Islet precursor cell (in vitro differentiated cells): ENCODE data around the gene POU2F2.
A peak's percentile ranks its signal among the peaks of the same experiment; 100 is the strongest.

ENCODE experiments used
- DNase-seq: peaks from one replicate; pipeline ENCODE4 v3.0.0-alpha.2; 2018

Gene POU2F2

DNA sequence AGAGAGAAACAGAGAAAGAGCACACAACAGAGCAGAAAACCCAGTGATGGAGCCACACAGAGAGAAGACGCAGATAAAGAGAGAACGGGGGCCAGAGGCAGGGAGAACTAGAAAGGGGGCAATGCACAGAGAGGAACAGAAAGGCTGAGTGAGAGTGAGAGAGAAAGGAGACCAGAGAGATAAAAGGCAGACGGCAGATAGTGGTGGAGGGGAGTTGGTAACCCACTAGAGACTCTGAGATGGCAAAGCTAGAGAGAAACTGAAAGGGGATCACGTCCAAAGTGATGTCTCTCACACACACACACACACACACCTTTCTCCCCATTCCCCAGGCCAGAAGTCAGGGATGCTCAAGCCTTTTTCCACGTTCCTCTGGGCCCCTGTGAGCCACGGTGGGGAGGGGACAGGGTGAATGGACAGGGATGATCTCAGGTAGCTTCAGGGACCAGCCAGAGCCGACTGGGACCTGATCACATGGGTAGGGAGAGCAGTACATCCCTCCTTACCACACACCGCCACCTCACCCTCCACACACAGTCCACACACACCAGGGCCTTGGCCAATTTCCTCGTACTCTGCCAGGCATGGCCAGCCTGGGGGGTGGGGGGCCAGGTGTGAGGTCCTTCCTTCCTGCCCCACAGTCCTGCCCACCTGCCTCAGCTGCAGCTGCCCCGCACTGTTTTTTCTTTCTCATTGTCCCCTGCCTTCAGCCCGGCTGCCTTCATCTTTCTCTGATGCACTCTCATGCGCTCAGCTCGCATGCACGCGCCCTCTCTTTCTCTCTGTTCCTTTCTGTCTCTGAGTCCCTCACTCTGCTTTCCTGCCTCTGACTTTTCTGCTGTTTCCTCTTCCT is 22.5 kb upstream of the POU2F2 start:
- no peak for DNase-seq

DNA sequence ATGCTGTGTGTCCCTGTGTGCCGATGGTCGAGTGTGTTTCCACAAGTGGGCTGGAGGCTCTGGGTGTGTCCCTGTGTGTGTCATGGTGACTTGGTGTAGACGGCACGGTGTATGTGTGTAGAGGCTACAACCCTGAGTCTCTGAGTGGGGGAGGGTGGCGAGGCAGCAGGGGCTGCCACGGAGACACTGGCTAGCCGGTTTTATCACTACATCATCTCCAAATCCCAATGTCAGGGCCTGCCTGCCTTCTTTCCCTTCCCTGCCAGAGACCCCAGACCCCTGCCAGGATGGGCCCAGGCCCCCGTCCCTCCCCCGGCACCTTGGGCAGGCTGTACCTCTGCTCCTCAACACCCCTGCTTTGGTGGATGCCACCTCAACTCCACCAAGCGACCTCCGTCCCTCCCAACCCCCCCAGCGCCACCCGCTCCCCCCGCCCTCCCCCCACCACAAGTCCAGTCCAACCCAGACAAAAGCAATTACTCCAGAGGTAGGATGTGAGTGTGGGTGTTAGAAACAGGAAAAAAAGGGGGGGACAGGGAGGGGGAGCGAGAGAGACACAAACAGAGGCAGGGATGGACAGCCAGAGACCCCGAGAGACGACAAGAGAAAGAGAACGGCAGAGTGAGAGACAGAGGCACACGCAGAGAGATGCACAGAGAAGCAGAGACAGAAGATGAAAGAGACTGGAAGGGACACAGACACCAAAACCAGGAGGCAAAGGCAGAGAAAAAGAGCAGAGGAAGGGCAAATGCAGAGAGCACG is 21.6 kb upstream of the POU2F2 start:
- DNase-seq = no peak

DNA sequence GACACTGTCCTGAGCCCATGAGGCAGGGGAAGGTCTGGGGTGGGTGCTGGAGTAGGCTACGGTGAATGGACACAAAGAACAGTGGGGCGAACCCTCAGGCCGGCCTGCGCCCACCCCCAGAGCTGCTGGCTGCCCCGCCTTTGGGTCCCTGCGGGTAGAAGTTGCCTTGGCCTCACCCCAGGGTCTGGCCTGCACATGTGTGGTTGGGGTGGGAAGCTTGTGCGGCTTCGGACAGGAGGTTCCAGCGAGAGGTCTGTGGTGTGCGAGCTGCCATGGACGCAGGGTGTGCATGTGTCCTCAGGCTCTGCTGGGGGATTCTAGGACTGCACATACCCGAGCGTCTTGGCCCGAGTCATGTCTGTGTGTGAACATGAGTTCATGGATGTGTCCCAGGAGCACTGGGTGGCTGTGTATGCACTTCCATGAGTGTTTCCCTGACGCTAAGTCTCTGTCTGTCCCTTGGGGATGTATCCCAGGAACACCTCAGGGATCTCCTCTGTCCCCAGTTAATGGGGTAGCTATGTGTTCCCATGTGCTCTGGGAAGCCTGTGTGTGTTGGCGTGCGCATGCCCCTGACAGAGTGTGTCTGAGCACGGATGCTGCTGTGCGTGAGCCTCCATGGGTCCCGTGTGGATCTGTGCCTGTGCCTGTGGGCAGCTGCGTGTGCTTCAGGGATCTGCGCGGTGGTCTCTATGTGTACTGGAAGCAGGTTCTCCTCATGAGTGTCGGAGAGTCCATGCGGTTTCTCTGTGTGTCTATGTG is 20.8 kb upstream of the POU2F2 start:
- no peak for DNase-seq

DNA sequence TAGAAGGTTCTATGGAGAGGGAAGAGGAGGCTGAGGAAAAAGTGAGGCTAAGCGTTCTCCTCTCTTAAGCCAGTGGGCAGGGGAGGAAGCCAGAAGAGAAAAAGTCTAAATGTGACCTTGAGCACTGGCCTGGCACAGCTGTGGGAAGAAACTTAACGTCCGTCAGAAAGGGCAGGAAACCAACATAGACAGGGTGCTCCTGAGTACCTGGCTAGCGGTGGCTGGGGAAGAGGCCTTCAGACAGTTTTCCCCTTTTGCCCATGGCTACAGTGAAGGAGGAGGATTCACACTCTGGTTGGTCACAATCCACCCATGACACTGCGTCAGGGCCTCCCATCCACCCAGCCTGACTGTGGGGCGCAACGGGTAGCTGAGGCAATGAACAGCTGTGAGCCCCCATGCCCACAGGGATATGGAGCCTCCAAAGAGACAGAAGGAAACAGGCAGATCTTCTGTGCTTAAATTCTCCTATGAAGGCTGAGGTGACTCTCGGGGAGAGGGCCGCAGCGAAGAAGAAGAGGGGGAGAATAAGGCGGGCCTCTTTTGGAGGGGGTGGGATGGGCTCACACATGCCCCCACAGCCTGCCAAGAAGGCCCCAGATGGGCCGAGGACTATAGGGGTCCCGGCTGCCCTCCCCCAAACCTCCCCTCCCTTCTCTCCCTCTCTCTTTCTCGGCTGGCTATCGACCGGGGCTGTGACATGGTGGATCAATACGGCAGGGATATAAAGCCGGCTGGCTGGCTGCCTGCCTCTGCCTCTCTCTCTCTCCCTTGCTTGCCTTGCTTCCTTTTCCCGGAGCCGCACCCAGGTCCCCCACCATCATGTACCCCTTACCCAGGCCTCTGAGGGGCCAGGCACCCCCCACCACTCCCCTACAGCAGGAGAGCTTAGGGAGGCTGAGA is 19.8 kb upstream of the POU2F2 start:
- no peak for DNase-seq

DNA sequence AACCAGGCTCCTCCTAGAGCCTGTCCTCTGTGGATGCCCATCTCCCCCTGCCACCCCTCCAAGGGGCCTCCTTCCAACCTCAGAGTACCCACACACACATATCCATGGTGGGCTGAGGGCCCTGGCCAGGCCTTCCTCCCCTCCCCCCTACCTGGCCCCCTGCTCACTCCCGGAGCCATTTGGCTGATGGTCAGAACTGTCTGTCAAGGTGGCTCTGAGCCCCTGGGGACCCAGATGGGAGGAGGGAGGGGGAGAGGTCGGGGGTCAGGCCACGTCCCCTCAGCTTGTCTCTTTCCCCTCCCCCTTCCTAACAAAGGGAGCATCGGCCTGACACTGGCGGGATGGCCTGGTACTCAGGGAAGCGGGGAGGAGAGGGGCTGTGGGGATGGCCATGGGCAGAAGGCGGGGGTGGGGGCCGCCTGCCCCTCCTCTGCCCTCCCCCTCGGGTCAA is 18.7 kb upstream of the POU2F2 start:
- no peak for DNase-seq

DNA sequence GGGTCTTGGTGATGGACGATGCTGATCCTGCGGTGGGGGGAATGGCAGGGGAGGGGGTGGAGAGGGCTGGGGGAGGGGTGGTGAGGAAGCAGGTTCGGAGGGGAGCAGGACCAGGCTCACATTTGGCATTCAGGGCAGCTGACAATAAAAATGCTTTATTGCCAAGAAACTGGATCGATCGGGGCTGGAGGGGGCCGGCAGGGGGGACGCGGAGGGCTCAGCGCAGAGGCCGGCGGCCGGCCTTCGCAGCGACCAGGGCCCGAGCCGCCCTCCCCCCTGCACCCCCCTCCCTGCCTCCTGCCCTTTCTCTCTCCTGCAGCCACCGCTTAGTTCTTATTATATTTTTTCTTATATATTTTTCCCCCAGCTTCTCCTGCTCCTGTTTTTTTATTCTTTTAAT is 18.1 kb upstream of the POU2F2 start:
- no peak for DNase-seq

DNA sequence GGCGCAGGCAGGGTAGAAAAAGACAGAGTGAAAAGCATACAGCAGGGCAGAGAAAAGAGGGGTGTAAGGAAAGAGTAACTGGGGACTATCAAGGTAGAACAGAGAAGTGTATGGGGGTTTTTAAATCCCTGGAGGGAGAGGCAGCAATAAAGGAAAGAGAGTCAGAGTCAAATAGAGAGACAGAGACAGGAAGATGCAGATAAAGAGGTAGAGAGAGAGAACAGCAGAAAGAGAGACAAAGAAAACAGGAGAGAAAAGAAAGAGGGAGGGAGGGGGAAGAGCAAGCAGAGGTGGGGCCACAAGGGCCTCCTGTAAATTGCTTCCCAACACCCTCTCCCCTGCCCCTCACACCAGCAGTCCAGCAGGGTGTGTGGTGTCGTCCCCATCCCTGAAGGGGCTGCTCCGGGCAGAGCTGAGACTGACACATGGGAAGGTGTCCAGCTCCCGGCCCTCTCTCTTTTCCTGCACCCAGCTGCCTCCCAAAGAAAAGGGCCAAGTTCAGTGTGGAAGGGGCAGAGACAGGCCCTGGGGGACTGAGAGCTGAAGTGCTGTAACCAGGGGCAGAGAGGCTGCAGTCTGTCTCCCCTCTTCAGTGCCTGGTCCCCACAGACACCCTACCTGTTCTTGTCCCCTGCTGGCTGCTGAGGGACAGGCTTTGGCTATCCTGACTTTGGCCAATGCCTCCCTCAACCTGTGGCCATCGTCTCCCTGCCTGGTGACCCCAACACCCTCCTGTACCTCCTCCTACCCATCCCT is 17.4 kb upstream of the POU2F2 start:
- no peak for DNase-seq

DNA sequence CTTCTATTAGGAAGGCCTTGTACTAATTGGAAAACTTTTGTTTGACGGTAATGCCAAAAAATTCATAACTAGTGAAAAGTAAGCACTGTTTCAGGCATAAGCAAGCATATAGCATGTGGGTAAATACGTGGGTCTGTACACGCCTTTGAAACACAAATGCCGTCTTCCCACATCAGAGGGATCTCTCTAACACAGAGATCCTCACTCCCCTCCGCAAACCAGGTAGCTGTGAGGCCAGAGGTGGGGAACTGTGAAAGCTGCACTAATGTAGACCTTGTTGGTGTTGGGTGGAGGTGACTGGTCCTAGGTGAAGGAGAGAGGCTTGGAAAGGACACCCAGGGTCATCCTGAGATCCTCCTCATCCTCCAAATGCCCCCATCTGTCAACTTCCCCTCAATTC is 16.0 kb upstream of the POU2F2 start:
- no peak for DNase-seq

DNA sequence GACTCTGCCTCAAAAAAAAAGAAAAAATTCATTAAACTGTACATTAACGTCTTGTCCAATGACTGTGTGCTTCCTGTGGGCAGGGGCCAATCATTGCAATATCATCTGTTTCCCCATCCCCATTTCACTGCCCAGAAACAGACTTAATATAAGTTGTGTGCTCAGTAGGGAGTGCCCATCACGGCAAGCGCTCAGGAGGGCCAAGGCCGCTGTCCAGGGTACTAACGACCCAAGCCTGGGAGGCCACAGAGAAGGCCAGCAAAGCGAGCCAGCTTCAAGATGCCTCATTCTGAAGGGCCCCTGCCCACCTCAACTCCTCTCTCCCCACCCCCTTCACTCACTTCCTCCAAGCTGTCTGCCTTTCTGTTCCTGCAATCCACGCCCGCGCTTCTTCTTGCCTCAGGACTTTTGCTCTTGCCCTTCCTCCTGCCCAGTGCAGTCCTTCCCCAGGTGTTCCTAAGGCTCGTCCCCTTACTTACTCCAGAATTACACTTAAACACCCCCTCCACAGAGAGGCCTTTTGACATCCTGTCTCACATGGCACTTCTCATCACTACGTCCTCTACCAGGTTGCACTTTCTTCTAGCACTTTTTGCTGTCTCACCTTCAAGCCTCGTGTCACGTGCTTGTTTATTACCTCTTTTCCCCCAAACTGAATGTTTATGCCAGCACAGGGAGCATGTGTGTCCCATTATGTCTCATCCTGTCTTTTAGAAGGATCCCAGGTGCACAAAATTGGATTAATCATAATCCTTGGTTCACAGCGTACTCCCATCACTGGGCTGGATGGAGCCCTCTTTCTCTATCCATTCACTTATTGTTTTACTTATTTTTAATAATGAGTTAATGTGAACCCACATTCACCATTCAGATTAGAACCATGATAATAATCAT is 11.3 kb upstream of the POU2F2 start:
- DNase-seq = peak; percentile 87

DNA sequence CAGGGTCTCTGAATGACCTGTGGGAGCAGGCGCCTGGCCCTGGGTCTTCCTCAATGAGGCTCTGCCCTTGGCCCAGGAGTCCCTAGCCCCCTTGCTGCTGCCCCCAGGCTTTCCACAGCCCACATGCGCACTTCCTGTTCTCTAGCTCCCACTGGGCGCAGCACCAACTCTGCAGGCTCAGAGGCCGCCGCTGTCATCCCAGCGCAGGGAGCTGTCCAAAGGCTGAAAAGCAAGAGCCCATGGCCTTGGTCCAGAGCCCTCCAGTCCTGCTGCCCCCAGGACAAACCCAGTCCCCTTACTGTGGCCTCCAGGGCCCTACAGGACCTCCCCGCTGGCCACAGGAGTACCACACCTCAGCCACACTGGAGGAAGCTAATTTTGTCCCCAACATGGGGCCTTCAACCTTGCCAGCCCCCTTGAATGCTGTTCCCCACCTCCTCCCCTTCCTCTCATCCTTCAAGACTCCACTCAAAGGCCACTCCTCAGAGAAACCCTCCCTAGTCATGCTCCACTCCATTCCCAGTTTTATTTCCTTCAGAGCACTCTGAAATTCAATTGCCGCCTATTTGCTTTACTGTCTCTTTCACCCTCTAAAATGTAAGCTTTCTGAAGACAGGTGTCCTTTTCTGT is 8.0 kb upstream of the POU2F2 start:
- DNase-seq = peak; percentile 94

DNA sequence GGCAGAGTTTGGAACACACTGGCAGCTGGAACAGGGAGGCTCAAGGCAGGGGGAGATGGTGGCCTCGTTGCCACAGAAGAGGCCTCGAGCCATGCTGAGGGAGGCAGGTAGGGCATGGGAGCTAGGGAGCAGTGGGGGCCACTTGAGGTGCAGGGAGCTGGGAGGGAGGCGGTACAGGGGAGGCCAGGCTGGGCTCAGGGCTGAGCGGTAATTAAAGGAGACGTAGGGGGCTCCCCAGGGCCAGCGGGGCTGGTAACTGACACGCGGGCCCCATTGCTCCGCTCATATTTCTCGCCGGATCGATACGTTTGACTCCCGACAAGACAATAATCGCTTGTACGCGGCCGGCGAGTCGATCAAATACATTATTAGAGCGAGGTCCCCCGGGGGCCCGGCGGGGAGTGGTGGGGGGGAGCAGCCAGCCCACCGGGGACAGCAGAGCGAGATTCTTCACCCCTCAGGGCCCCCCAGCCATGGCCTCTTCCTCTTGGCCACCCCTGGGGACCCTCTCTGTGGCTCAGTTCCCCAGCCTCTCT is 2.4 kb upstream of the POU2F2 start:
- no peak for DNase-seq

DNA sequence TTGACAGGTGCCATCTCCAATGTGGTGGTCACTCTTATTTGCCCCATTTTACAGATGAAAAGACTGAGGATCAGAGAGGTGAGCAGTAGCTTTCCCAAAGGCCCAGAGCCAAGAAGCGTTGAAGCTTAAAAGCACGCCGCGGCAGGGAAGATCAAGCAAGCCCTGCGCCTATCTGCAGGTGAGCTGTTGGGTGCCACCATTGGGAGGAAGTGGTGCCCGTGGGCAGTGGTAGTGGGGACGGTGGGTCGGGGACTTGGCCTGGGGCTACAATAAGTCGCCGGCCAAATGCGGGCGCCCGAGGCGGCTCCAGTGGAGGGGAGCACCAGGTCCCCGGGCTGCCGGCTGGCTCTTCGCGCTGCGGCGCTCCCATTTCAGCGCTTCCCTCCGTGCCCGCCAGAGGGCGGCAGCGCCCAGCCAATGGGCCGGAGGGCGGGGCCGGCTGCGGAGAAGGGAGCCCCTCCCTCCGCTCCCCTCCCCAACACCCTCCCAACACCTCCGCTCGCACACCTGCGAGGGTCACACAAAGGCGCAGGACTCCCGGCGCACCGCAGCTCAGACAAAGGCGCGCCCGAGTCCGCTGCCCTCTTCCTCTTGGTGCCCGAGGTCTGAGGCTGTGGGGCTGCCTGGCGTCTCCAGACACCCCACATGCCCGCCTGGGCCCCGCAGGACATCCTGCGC is 744 bp upstream of the POU2F2 start:
- DNase-seq = peak; percentile 78

DNA sequence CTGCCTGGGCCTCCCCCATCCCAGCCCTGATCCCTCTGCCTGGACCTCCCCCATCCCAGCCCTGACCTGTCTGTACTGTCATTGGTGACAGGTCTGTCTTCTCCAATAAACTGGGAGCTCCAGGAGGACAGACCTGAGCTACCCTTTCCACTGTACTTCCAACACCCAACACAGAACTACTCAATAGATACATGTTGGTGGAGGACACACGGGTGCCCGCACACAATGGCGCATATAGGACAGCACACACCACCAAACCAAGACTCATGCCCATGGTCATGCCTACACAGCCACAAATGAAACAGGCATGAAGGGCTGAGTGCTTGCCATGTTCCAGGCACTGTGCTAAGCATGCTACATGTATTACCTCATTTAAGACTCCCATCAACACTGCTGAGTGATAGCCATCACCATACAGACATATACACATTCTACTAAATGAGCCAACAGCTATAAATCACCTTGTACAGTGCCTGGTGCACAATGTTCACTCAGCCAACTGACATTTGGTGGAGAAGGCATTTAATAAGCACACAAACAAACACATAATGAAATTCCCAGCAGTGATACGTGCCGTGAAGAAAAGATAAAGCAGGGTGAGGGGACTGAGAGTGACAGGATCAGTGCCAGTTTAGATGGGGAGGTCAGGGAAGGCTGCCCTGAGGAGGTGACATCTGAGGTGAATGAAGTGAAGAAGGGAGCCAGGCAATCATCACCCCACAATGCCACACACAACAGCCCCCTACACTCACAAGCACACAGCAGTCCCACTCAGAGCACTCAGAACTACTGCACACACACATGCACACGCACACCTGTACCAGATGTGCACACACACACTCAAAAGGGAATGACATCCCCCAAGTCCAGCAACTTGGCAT is 857 bp downstream of the POU2F2 start:
- no peak for DNase-seq

DNA sequence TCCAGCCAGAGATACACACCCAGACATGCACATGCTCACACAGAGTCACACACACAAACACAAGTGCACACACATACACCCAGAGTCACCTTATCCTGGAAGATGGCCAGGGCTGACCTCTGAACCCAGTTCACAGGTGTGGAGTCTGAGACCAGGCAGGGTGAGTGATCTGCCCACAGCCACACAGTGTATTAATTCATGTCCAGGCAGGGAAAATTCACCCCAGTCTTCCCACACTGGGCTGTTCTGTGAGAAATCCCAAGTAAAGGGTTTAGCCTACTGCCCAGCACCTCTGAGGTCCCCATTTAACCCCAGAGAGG is 2.0 kb downstream of the POU2F2 start:
- DNase-seq = no peak

DNA sequence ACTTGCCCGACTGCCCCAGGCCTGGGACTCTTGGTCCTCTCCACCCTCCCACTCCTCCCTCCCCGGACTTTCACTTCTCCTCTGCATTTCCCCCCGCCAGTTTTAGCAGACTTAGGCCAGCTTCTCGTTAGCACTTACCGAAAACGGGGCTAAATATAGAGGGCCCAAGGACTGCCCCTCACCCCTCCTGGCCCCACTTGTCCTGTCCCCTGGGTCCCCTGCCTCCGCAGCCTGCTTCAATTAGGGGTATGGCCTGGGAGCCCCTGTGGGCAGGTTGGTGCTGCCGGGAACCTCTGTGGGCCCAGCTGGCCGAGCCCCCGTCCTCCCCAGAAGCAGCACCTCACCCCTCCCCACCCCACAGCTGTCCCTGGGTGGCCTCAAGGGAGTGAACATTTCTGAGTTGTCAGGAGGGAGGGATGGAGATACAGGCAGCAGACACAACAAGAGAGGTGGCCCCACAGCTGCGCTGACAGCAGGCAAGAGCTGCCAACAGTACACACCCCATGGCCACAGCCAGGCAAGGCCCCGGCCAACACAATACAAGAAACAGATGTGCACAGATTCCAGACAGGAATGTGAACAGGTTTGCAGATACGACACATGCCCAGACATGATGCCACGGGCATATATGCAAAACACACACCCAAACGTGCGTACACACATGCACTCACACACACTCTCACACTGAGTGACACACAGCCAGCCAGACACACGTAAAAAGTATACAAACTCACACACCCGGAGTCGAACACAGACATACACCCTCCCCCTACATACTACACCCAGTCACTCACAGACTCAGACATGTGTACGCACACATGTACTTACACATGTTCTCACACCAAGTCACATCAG is 2.6 kb downstream of the POU2F2 start:
- DNase-seq = no peak

DNA sequence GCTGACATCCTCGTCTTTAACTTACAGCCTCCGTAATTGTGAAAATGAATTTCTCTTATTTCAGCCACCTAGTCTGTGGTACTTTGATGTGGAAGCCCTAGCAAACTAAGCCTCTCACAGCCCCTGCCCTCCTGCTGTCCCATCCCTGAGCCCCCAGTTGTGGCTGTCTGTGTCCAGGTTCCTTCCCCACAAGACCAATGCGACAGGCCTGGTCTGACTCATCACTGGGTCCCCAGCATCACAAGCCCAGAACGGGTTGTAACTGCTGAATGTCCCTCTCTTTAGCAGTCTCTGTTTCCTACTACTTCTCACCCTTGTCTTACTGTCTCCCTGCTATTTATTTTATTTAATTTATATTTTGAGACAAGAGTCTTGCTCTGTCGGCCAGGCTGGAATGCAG is 5.7 kb downstream of the POU2F2 start:
- no peak for DNase-seq

DNA sequence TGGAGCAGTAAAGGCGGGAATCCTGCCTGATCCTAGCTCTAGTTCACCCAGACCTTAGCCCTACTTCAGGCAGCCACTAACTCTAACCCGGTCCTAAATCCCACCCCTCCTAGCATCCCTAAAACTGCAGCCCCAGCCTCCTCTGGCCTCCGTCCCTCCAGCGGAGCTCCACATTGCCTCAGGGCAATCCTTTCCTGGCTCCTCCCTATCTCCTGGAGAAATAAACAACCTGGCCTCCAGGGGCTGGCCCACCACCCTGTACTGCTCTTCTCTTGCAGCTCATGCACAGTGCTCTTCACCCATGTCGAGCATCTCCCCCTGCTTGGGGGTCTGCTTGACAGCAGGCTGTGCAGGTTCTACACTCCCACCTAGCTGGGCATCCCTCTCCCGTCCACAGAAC is 6.7 kb downstream of the POU2F2 start:
- DNase-seq = no peak
